COR-L47 (cell line): ENCODE data around the gene RPL13.
A peak's percentile ranks its signal among the peaks of the same experiment; 100 is the strongest.

Source experiments
- DNase-seq: peaks from one replicate; lab custom pipeline; 2025; lab: John Stamatoyannopoulos, UW

The RPL13 gene

DNA sequence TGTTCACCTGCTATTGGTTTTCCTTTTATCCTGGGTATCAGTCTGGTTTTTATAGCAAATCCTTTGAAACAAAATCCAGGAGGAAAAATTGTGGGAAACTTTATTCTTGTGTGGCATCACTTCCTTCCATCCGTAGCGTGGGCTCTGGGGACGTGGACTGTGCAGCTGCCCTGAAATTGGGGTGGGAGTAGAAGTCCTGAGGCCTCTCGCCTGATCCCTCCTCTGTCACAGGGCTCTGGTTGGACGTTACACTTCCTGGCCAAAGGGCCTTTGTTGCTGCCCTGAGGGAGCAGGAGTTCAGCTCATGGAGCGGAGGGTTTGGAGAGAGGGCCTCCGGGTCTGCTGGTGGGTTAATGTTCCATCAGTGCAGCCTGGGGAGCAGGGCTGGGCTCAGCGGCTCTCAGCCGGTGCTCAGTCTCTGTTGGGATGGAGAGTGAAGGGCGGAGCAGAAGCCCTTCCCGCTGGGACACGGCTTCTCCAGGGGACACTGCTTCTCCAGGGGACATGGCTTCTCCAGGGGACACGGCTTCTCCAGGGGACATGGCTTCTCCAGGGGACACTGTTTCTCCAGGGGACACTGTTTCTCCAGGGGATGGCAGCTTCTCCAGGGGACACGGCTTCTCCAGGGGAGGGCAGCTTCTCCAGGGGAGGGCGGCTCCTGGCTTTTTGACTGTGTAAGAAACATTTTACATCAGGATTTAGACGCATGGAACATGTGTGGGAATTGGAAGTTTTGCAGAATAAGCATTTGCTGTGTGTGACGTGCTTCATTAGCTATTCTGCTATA is 15.2 kb upstream of the RPL13 start:
- DNase-seq, result no peak

DNA sequence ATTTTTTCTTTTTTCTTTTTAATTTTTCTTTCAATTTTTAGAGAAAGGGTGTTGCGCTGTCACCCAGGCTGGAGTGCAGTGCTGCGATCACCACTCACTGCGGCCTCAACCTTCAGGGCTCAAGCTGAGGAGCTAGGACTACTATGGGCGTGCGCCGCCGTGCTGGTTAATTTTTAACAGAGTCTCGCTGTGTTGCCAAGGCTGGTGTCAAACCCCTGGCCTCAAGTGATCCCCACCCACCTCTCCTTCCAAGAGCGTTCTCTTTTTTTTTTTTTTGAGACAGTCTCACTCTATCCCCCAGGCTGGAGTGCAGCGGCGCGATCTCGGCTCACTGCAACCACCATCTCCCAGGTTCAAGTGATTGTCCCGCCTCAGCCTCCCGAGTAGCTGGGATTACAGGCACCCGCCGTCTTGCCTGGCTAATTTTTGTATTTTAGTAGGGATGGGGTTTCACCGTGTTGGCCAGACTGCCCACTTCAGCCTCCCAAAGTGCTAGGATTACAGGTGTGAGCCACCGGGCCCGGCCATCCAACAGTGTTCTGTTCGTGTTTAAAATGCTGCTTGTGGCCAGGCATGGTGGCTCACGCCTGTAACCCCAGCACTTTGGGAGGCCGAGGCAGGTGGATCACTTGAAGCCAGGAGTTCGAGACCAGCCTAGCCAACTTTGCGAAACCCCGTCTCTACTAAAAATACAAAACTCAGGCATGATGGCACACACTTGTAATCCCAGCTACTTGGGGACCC is 14.5 kb upstream of the RPL13 start:
- no peak for DNase-seq

DNA sequence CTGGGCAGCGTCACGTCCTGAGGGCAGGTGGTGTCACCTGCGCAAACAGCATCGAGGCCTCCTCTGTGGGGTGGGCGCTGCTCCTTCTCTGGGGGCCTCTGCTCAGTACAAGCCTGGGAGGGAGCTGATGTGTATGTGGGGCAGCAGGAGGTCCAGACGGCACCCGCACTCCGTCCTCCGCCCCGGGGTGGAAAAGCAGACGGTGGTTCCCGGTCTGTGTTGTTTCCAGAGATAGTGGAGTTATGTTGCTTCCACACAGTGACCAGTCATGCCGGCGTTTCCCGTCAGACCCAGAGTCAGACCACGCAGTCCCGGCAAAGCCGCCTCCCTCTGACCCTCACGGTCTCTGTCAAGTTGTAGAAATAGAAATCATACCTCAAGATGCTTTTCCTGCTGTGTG is 13.7 kb upstream of the RPL13 start:
- no peak for DNase-seq

DNA sequence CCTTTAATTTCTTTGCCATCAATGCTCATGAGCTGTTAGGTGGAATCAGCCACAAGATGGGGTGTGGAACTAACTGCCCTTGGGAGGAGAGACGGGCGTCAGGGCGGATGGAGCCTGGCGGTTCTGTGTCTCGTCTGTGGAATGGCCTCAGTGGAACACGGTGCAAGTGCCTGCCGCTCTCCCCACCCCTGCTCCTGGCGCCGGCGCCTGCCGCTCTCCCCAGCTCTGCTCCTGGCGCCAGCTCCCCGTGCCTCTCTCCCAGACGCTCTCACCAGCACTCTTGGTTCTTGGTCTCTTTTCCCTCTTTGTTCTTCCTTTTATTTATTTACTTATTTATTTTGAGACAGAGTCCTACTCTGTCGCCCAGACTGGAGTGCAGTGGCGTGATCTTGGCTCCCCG is 13.2 kb upstream of the RPL13 start:
- DNase-seq, result no peak

DNA sequence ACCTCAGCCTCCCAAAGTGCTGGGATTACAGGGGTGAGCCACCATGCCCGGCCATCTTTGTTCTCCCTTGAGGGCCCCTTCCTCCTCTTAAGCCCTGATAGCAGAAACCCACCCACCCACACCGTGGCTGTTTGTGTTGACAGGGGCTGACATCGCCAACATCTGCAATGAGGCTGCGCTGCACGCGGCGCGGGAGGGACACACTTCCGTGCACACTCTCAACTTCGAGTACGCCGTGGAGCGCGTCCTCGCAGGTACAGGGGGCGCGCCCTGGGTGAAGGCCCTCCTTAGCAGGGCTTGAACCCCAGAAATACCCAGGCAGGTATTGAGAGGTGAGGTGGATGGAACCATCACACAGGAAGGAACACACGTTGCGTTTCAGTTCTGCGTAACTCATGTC is 12.6 kb upstream of the RPL13 start:
- DNase-seq, result no peak

DNA sequence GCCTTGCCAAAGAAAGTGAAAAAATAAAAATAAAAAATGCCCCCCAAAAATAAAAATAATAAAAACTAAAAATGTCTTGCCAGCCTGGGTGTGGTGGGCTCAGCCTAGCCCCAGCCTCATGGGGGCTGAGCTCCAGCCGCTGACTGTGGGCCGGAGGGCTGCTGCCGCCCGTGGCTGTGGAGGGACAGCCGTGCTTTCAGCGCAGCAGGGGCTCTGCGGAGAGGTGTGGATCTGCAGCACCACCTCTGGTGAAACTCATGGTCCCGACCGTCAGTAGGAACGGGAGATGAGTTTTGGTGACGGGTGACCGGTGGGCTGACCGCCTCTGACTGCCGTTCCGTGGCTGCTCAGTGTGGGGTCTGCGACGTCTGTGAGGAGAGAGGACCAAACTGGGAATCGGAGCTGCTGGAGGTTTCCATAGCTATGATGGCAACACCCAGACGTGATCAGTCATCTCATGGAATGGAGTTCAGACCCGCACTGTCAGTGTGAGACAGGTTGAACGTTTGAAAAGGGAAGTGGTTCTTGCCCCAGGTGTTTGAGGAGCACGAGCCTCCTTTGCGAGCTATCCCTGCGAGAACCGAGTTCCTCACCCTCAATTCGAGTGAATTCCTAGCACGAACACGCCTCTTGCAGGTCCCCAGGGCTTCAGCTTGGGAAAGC is 12.0 kb upstream of the RPL13 start:
- DNase-seq, result no peak

DNA sequence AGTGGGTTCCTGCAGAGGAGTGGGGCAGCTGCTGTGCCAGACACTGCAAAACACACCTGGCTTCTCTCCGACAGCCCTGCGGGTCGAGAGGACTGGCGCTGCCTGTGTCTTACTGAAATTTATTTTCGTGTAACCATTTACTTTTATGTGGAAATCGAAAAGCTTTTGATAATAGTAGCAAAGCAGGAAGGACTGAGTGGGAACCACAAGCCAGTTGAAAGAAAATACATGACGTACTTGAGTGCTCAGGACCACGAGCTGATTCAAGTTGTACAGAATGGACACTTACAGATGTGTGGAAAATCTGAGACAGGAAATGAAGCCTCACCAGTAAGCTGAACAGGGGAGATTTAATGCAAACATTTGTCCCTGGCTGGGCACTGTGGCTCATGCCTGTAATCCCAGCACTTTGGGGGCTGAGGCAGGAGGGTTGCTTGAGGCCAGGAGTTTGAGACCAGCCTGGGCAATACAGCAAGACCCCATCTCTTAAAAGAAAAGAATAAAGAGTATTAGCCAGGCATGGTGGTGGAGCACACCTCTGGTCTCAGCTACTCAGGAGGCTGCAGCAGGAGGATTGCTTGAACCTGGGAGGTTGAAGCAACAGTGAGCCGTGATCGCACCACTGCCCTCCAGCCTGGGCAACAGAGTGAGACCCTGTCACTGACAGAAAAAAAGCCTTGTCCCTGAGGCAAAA is 11.3 kb upstream of the RPL13 start:
- no peak for DNase-seq

DNA sequence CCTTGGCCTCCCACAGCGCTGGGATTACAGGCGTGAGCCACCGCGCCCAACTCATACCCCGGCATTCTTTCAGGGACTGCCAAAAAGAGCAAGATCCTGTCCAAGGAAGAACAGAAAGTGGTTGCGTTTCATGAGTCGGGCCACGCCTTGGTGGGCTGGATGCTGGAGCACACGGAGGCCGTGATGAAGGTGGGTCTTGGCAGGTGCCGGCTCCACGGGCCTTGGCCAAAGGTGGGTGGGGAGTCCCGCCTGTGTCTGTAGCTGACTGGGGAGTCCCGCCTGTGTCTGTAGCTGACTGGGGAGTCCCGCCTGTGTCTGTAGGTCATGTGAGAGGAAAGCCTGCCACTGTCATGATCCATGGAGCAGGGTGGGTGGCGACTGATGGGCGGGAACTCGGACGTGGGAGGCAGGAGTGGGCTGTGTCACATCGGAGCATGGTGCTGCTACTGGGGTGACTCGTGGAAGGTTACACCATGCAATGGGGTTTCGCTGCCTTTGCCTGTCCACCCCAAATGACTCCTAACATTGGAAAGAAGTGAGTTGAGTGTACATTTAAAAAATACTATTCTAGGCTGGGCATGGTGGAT is 10.0 kb upstream of the RPL13 start:
- DNase-seq, result no peak

DNA sequence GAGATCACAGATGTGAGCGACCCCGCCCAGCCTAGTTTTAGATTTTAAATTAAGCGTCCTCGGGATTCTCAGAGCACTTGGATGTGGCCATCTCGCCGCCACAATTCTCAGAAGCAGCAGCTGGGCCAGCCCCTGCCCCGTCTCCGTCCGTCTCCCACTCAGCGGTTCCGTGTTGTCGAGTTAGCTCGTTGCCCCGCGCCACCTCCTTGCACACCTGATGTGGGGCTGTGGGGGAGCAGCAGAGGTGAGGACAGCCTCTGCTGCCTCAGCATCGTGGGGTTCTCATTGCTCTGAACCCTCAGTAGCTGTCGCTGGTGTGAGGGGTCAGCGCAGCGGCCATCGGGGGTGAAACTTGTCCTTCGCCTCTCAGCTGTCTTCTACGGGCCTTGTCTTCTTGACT is 8.2 kb upstream of the RPL13 start:
- no peak for DNase-seq

DNA sequence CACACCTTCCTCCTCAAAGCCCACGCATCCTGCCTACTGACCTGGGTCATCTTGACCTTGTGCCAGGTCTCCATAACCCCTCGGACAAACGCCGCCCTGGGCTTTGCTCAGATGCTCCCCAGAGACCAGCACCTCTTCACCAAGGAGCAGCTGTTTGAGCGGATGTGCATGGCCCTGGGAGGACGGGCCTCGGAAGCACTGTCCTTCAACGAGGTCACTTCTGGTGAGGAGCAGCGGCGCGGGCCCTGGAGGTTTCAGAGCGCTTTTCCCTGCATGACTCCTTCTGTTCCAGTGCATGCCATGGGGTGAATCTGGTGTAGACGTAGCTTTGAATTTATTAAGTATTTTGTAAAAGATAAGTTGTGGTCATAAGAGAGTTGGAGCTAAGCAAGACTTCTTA is 7.6 kb upstream of the RPL13 start:
- no peak for DNase-seq

DNA sequence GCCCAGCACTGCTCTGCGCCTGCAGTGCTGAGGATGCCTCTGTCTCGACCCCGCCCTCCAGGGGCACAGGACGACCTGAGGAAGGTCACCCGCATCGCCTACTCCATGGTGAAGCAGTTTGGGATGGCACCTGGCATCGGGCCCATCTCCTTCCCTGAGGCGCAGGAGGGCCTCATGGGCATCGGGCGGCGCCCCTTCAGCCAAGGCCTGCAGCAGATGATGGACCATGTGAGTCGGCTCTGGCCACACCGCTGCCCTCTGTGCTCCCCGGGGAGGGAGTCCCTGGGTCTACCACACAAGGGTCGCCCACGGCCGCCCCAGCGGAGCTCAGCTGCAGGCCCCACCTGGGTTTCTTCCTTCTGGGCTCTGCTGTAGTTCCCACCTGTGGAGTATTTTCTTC is 6.7 kb upstream of the RPL13 start:
- DNase-seq, result no peak

DNA sequence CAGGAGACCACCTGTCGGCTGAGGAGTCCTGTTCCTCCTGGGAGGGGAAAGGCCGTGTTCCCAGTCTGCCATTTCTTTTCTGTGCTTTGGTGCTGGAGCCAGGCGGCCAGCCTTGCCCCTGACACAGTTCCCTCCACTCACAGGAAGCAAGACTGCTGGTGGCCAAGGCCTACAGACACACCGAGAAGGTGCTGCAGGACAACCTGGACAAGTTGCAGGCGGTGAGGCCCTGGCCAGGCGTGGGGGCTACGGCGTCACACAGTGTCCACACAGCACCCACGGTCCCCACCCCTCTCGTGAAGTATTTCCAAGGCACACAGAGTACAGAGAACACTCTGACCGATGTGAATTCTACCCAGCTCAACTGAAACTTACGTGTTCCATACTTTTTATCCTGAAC is 6.1 kb upstream of the RPL13 start:
- DNase-seq, result no peak

DNA sequence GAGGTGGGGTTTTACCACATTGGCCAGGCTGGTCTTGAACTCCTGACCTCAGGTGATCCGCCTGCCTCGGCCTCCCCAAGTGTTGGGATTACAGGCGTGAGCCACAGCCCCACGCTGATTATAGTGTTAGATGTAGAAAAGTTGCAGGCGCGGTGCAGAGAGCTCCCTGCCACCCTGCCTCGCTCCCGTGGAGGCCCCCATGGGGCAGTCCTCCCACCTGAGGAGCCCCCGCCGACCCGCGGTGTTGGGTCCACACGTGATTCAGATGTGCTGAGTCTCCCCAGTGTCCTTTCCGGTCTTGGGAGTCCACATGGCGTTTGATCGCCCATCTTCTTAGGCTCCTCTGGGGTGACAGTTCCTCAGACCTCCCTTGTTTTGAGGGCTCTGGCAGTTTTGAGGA is 5.2 kb upstream of the RPL13 start:
- no peak for DNase-seq

DNA sequence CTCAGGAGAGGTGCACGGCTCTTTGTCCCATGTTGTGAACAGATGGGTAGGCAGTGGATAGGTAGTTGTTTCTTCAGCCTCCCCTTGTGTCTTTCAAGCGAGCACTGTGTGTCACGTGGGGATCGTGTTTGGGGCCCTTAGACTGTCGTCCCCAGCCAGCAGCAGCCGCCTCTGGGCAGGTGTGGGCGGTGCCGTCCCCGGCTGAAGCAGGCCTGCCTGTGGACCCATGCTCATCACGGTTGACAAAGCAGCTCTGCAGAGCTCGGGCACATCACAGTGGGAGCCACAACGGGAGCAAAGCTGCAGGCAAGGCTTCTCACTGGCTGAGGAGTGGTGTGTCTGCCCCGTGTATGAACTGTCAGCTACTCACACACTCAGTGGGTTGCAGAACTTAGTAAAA is 4.7 kb upstream of the RPL13 start:
- DNase-seq, result no peak

DNA sequence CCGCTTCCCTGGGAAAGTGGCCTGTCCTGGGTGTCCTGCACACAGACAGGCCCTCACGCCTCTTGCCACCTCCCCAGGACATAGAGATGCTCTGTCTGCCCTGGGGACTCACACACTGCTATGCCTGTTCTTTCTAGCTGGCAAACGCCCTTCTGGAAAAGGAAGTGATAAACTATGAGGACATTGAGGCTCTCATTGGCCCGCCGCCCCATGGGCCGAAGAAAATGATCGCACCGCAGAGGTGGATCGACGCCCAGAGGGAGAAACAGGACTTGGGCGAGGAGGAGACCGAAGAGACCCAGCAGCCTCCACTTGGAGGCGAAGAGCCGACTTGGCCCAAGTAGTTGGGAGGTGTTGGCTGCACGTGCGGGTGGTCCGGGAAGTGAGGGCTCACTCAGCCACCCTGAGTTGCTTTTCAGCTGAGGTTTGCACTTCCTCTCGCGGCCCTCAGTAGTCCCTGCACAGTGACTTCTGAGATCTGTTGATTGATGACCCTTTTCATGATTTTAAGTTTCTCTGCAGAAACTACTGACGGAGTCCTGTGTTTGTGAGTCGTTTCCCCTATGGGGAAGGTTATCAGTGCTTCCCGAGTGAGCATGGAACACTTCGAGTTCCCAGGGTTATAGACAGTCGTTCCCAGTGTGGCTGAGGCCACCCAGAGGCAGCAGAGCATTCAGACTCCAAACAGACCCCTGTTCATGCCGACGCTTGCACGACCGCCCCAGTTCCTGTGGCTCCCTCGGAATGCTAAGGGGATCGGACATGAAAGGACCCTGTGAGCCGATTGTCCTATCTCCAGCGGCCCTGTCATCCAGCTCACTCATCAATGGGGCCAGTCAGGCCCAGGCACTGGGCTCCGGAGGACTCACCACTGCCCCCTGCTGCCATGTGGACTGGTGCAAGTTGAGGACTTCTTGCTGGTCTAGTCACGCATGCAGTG is 3.5 kb upstream of the RPL13 start:
- peak; percentile 36 for DNase-seq

DNA sequence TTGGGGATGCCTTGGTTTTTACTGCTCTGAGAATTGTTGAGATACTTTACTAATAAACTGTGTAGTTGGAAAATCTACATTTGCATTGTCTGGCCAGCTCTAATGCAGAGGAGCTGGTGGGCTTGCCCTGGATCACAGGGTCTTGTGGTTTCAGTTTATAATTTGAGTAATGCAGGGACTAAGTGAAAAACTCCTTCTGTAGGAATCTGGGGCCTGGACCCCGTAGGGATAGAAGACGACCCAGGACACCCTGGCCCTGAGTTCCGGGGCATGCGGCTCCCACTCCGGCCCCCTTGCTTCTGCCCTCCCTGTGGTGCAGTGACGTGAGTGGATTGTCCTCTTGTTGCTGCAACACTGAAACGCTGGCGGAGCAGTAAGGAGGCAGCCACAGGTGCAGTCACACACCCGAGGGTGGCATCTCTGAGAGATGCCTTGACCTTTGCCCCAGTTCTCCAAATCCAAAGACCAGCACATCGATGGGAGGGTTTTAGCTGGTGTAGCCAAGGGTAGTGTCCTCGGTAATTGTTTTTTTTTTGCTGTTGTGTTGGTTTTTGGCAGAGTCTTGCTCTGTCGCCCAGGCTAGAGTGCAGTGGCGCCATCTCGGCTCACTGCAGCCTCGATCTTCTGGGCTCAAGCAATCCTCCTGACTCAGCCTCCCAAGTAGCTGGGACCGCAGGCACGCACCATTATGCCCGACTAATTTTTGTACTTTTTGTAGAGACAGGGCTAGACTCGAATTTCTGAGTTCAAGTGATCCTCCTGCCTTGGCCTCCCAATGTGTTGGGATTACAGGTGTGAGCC is 2.6 kb upstream of the RPL13 start:
- DNase-seq, result no peak

DNA sequence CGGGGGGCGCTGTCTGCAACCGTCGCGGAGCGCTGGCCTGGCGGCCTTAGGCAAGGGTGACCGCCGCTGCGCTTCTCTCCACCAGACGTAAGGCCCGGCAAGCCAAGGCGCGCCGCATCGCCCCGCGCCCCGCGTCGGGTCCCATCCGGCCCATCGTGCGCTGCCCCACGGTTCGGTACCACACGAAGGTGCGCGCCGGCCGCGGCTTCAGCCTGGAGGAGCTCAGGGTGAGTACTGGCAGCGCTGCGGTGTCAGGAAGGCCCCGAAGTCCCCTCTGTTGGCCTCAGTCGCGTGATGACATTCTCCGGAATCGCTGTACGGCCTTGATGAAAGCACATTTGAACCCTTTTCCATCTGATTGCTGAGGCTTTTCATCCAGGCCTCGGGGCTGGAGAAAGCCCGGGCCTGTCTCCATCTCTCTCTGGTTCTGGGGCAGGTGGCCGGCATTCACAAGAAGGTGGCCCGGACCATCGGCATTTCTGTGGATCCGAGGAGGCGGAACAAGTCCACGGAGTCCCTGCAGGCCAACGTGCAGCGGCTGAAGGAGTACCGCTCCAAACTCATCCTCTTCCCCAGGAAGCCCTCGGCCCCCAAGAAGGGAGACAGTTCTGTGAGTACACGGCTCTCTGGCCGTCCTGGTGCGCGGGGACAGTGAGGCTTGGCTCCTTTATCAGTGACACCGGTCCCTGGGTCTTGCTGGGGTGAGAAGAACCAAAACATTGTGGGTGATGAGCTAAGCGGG is 831 bp downstream of the RPL13 start:
- no peak for DNase-seq

DNA sequence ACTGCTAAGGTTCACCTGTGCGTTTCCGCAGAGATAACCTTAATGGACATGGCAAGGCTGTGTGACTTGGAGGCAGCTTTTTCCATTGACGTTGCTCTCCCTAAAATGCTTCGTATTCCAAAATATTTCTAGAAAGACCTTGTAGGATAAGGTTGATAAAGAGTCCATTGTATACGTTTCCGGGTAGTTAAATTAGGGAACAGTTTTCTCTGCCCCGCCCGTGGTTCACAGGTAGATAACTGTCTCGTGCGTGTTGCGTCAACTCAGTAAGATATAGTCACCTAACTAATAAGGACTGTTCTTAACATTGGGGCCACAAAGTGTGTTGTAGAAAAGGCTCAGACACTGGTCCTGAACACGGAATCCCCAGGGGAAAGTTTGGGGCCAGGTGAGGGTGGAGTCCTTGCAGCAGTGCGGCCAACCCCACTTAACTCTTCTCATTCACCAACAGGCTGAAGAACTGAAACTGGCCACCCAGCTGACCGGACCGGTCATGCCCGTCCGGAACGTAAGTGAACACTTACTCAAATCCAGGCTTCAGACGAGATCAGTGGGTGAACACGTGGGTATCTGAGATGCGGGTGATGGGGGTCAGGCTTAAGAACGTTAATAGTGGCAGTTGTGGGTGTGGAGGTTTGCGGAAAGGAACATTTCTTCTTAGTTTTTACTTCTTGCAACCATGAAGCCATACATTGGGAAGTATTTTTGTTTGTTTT is 1.6 kb downstream of the RPL13 start:
- no peak for DNase-seq

DNA sequence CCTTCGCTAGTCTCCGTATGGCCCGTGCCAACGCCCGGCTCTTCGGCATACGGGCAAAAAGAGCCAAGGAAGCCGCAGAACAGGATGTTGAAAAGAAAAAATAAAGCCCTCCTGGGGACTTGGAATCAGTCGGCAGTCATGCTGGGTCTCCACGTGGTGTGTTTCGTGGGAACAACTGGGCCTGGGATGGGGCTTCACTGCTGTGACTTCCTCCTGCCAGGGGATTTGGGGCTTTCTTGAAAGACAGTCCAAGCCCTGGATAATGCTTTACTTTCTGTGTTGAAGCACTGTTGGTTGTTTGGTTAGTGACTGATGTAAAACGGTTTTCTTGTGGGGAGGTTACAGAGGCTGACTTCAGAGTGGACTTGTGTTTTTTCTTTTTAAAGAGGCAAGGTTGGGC is 2.5 kb downstream of the RPL13 start:
- no peak for DNase-seq
